ENCODE results near the gene STK33. TPM values are rescaled to one million over a fixed set of nuclear protein-coding genes. Genes with fewer than 3 reads are reported as not detected.

Gene STK33
- total and polyA plus RNA-seq, 7 donors = 0.30 to 8.2 (median 2.7) TPM

DNA sequence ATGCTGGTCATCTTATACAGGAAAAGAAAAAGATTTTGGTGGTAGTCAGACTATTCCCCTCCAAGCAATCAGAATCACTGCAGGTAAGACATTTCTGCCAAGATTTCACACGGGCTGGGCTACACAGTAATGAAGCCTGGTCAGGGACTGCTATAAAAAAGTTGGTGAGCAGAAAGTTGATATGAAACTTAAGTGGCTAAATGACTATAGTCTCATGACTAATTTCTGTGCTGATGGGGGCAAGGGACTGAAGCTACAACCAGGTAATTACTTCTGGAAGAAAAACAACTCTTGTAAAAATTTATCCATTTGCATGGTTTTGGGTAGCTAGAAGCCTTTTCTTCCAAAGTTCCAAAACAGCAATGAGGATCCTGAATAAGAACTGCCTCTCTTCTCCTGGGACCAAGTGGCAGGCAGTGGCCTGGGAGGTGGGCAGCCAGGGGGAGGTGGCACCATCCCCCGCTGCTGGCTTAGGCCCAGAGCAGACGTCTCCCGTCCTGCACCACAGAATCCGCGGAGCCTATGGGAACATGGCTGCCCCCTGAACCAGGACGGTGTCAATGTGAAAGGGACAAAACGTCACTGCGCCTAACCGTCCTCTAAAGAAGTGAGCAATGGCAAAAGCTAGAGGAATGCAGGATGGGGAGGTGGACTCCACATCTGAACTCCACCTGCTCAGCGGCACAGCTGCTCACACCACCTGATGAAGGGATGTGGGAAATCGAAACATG is 207.7 kb downstream of the STK33 start:
- Histone ChIP-seq H3K4me3 (no peak overlapping the region), H3K9me3 (no peaks in the 10 kb centered on the region), H3K27ac (no peak overlapping the region), H3K27me3 (ENCODE audit: insufficient read depth in 3 of 3, low read length in 2 of 3) (no peaks in the 10 kb centered on the region), H3K36me3 (ENCODE audit: insufficient read depth in 1 of 2, low read depth in 1 of 2) (no peaks in the 10 kb centered on the region), H3K4me1 (no peaks in the 10 kb centered on the region)
- 81 to 83% (median 83%) methylated on average over 12 of the region's 12 CpGs for WGBS, 3 donors
- ATAC-seq (no peak), DNase-seq (no peak)
- intact Hi-C loops (cut with DNase I) = no loop called here
- TF ChIP-seq, protein P1, sequence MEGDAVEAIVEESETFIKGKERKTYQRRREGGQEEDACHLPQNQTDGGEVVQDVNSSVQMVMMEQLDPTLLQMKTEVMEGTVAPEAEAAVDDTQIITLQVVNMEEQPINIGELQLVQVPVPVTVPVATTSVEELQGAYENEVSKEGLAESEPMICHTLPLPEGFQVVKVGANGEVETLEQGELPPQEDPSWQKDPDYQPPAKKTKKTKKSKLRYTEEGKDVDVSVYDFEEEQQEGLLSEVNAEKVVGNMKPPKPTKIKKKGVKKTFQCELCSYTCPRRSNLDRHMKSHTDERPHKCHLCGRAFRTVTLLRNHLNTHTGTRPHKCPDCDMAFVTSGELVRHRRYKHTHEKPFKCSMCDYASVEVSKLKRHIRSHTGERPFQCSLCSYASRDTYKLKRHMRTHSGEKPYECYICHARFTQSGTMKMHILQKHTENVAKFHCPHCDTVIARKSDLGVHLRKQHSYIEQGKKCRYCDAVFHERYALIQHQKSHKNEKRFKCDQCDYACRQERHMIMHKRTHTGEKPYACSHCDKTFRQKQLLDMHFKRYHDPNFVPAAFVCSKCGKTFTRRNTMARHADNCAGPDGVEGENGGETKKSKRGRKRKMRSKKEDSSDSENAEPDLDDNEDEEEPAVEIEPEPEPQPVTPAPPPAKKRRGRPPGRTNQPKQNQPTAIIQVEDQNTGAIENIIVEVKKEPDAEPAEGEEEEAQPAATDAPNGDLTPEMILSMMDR (IDR thresholded peaks at IDR 0.05) = no peak

DNA sequence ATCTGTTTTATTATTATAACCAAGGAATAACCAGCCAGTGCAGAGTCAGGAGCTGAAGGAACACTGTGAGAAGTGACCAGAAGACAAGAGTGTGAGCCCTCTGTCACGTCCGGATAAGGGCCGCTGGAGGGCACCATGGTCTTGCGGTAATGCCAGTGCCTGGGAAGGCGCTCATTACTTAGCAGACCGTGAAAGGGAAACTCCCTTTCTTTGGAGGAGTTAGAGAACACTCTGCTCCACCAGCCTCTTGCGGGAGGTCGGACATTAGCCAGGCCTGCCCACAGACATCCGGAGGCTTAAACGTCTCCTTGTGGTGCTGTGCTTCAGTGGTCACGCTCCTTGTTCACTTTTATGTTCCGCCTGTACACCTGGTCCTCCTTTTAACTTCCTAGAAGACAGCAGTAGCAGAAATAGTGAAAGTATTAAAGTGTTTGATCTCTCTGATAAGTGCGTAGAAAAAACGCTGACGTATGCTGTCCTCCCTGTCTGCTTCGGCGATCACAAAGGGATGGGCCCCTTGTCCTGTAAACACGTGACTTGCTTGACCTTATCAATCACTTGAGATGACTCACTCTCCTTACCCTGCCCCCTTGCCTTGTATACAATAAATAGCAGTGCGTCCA is 209.7 kb downstream of the STK33 start:
- DNase-seq (peak in 1 of 2 donors; percentile 39), ATAC-seq (peak; percentile 42 to 81 (median 64))

DNA sequence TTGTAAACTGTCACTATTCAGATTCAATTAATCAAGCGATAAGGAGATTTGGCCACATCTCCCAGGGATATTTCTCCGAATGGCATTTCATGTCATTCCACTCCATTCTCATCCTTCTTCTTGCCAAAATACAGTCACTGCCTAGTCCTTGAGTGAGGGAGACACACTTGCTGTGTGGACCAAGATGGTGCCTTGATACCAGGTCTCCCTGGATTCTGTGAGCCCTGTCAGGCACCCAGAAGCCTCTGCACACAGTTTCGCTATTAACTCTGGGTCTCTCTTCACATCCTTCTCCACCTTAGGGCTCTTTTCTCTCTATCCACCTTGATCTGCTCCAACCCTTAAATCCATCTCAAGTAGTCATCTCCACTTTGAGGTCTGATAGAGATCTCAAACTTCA is 210.4 kb downstream of the STK33 start:
- H3K9me3 ChIP-seq = no peaks in the 10 kb centered on the region
- intact Hi-C loops (cut with DNase I) = no loop called here
- ATAC-seq = no peak
- H3K4me1 ChIP-seq = no peaks in the 10 kb centered on the region
- TF ChIP-seq, protein P1 (IDR thresholded peaks at IDR 0.05) = no peak
- no peaks in the 10 kb centered on the region for H3K27me3 ChIP-seq (ENCODE audit: insufficient read depth in 3 of 3, low read length in 2 of 3)
- no peak overlapping the region for H3K4me3 ChIP-seq
- no peaks in the 10 kb centered on the region for H3K36me3 ChIP-seq (ENCODE audit: insufficient read depth in 1 of 2, low read depth in 1 of 2)
- DNase-seq = no peak
- H3K27ac ChIP-seq = no peak overlapping the region
- 89 to 95% (median 89%) methylated on average over 3 of the region's 3 CpGs for WGBS, 3 donors

More for the DNA sequence above, 209.7 kb downstream of the STK33 start:
- Histone ChIP-seq H3K4me1 (no peaks in the 10 kb centered on the region), H3K27me3 (ENCODE audit: insufficient read depth in 3 of 3, low read length in 2 of 3) (no peaks in the 10 kb centered on the region), H3K36me3 (ENCODE audit: insufficient read depth in 1 of 2, low read depth in 1 of 2) (no peaks in the 10 kb centered on the region), H3K4me3 (no peak overlapping the region), H3K27ac (no peak overlapping the region), H3K9me3 (no peaks in the 10 kb centered on the region)
- WGBS, 3 donors = 58 to 78% (median 60%) methylated on average over 19 of the region's 19 CpGs
- intact Hi-C loops (cut with DNase I) = no loop called here
- TF ChIP-seq, protein P1 (IDR thresholded peaks at IDR 0.05) = no peak

DNA sequence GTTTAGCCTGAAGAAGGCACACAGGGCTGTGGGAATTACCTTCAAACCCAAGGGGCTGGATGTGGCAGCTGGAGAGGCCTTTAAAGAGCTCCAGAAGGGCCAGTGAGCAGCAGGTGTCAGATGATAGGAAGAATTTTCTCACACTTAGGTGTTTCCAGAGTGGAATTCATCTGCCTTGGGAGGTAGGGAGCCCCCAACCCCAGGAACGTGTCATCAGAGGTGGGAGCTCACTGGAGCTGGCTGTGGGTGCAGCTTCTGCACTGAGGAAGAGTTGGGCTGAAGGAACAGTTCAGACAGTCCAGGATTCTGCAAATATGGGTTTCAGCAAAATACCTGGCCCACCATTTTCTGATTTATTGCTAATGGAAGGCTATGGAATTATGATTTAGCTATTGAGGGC is 210.8 kb downstream of the STK33 start:
- H3K9me3 ChIP-seq = no peaks in the 10 kb centered on the region
- 62 to 69% (median 68%) methylated on average over 1 of the region's 1 CpG for WGBS, 3 donors
- intact Hi-C loops (cut with DNase I) = no loop called here
- no peaks in the 10 kb centered on the region for H3K36me3 ChIP-seq (ENCODE audit: insufficient read depth in 1 of 2, low read depth in 1 of 2)
- H3K4me3 ChIP-seq = no peak overlapping the region
- no peak overlapping the region for H3K27ac ChIP-seq
- H3K27me3 ChIP-seq (ENCODE audit: insufficient read depth in 3 of 3, low read length in 2 of 3) = no peaks in the 10 kb centered on the region
- ATAC-seq = no peak
- DNase-seq = no peak
- TF ChIP-seq, protein P1 (IDR thresholded peaks at IDR 0.05) = no peak
- no peaks in the 10 kb centered on the region for H3K4me1 ChIP-seq
